GM15510 (cell line): ENCODE measurements around the gene KCNQ1OT1.

Experiments
- POLR2A ChIP-seq: IDR thresholded peaks from 3 replicates; pipeline ENCODE4 v1.6.1; 2011; ENCODE audit warnings: borderline replicate concordance; ENCODE audit not compliant: insufficient read length; ENCODE audit errors: extremely low read depth

KCNQ1OT1 gene

GRCh38 chr11:2688381-2689231, 11.2 kb downstream of the KCNQ1OT1 start:
- no peak for TF ChIP-seq POLR2A

GRCh38 chr11:2687782-2688191, 12.0 kb downstream of the KCNQ1OT1 start:
- TF ChIP-seq POLR2A = no peak

GRCh38 chr11:2687223-2687530, 12.6 kb downstream of the KCNQ1OT1 start:
- no peak for TF ChIP-seq POLR2A

- no peak for TF ChIP-seq POLR2A
Measured at GRCh38 chr11:2686360-2687222, 13.2 kb downstream of the KCNQ1OT1 start.

- TF ChIP-seq POLR2A = no peak
Measured at GRCh38 chr11:2685566-2686359, 14.0 kb downstream of the KCNQ1OT1 start.

- TF ChIP-seq POLR2A = no peak
Measured at GRCh38 chr11:2685051-2685450, 14.7 kb downstream of the KCNQ1OT1 start.

- no peak for TF ChIP-seq POLR2A
Measured at GRCh38 chr11:2684581-2684980, 15.2 kb downstream of the KCNQ1OT1 start.

GRCh38 chr11:2683806-2684205, 16.0 kb downstream of the KCNQ1OT1 start:
- TF ChIP-seq POLR2A = no peak

GRCh38 chr11:2681408-2682145, 18.2 kb downstream of the KCNQ1OT1 start:
- TF ChIP-seq POLR2A = no peak

- no peak for TF ChIP-seq POLR2A
Measured at GRCh38 chr11:2679011-2679676, 20.6 kb downstream of the KCNQ1OT1 start.

GRCh38 chr11:2678396-2678795, 21.4 kb downstream of the KCNQ1OT1 start:
- TF ChIP-seq POLR2A = no peak

GRCh38 chr11:2677127-2677526, 22.7 kb downstream of the KCNQ1OT1 start:
- TF ChIP-seq POLR2A = no peak

- no peak for TF ChIP-seq POLR2A
Measured at GRCh38 chr11:2675540-2675939, 24.3 kb downstream of the KCNQ1OT1 start.

GRCh38 chr11:2674658-2675131, 25.1 kb downstream of the KCNQ1OT1 start:
- no peak for TF ChIP-seq POLR2A
